GM21737 (cell line): ENCODE results near the gene CLIC5.

Experiments
- ATAC-seq: cut with Tn5 transposase; IDR thresholded peaks from one replicate; pipeline ENCODE4 v1.9.1; 2021; ENCODE audit warnings: mild to moderate bottlenecking, moderate library complexity; ENCODE audit not compliant: unreplicated experiment

The CLIC5 gene

GRCh38 chr6:46000905-46001304 is 14.8 kb downstream of the CLIC5 start:
- ATAC-seq: no peak

- ATAC-seq: no peak
Observed at GRCh38 chr6:45998524-45998923, 17.1 kb downstream of the CLIC5 start.

- no peak for ATAC-seq
Observed at GRCh38 chr6:45997875-45998506, 17.7 kb downstream of the CLIC5 start.

- no peak for ATAC-seq
Observed at GRCh38 chr6:45991189-45991588, 24.5 kb downstream of the CLIC5 start.

GRCh38 chr6:45990162-45990561 is 25.5 kb downstream of the CLIC5 start:
- ATAC-seq: no peak

GRCh38 chr6:45988635-45989034 is 27.0 kb downstream of the CLIC5 start:
- no peak for ATAC-seq

GRCh38 chr6:45987856-45988255 is 27.8 kb downstream of the CLIC5 start:
- ATAC-seq: no peak

- no peak for ATAC-seq
Observed at GRCh38 chr6:45986746-45987274, 28.9 kb downstream of the CLIC5 start.

GRCh38 chr6:45984788-45985425 is 30.8 kb downstream of the CLIC5 start:
- ATAC-seq: no peak

GRCh38 chr6:45984347-45984746 is 31.3 kb downstream of the CLIC5 start:
- no peak for ATAC-seq

- ATAC-seq: no peak
Observed at GRCh38 chr6:45983062-45983461, 32.6 kb downstream of the CLIC5 start.

- no peak for ATAC-seq
Observed at GRCh38 chr6:45982280-45983036, 33.2 kb downstream of the CLIC5 start.

- no peak for ATAC-seq
Observed at GRCh38 chr6:45981046-45981445, 34.6 kb downstream of the CLIC5 start.

GRCh38 chr6:45979311-45979710 is 36.3 kb downstream of the CLIC5 start:
- ATAC-seq: no peak

- ATAC-seq: no peak
Observed at GRCh38 chr6:45974596-45974995, 41.1 kb downstream of the CLIC5 start.

- no peak for ATAC-seq
Observed at GRCh38 chr6:45972795-45973503, 42.7 kb downstream of the CLIC5 start.

- ATAC-seq: no peak
Observed at GRCh38 chr6:45971287-45971686, 44.4 kb downstream of the CLIC5 start.

GRCh38 chr6:45970326-45970725 is 45.3 kb downstream of the CLIC5 start:
- no peak for ATAC-seq

GRCh38 chr6:45969883-45970282 is 45.8 kb downstream of the CLIC5 start:
- ATAC-seq: no peak

- ATAC-seq: no peak
Observed at GRCh38 chr6:45969026-45969425, 46.6 kb downstream of the CLIC5 start.

- no peak for ATAC-seq
Observed at GRCh38 chr6:45967363-45967762, 48.3 kb downstream of the CLIC5 start.
